H1 (cell line): ENCODE data around the gene OSBPL5. TPM values are rescaled to one million over a fixed set of nuclear protein-coding genes. Genes with fewer than 3 reads are reported as not detected.

Source experiments
- CTCF ChIA-PET: fragments of 300-600 bp; sonication (Branson Sonifier 250); formaldehyde crosslinking; loops from one replicate; lab custom pipeline; 2021; ENCODE audit not compliant: partially characterized antibody; lab: Charles Lee
- POLR2A ChIA-PET: fragments of 300-600 bp; sonication (Branson Sonifier 250); formaldehyde crosslinking; loops from one replicate; lab custom pipeline; 2021; ENCODE audit warnings: inconsistent platforms; ENCODE audit not compliant: partially characterized antibody; lab: Charles Lee
- DNase-seq, 2 experiments: peaks; one replicate each; pipeline versions ENCODE4 v3.0.0 to v3.0.0-alpha.2; 2010 to 2022; ENCODE audit warnings: low spot score in 2 of 2, low read depth in 1 of 2, mixed read lengths in 1 of 2
- FAIRE-seq: peaks from 2 replicates; lab custom pipeline; 2011; peaks lifted over from hg19 to GRCh38; lab: Jason Lieb, UNC
- H2AFZ ChIP-seq: 2 replicates; pipeline ENCODE4 v1.8.1; 2012; ENCODE audit warnings: low read length, inconsistent platforms
- H2AK5ac ChIP-seq: 2 replicates; pipeline ENCODE4 v1.6.1; 2013; ENCODE audit warnings: low read depth, low read length
- H2BK120ac ChIP-seq: replicated peaks from 2 replicates; pipeline ENCODE3; 2013; ENCODE audit warnings: low read depth, low read length, inconsistent platforms
- H2BK12ac ChIP-seq: 2 replicates; pipeline ENCODE4 v1.6.1; 2013; ENCODE audit warnings: low read depth, low read length
- H2BK15ac ChIP-seq: 2 replicates; pipeline ENCODE4 v1.6.1; 2013; ENCODE audit warnings: low read length
- H2BK20ac ChIP-seq: 2 replicates; pipeline ENCODE4 v1.6.1; 2013; ENCODE audit warnings: low read length
- H2BK5ac ChIP-seq: 2 replicates; pipeline ENCODE4 v1.6.1; 2013; ENCODE audit warnings: low read depth, low read length
- H3K14ac ChIP-seq: 2 replicates; pipeline ENCODE4 v1.6.1; 2013; ENCODE audit warnings: inconsistent platforms; ENCODE audit not compliant: insufficient read length
- H3K18ac ChIP-seq: 2 replicates; pipeline ENCODE4 v1.6.1; 2013; ENCODE audit warnings: low read length; ENCODE audit errors: extremely low read depth
- H3K23ac ChIP-seq: 2 replicates; pipeline ENCODE4 v1.6.1; 2013; ENCODE audit warnings: inconsistent platforms; ENCODE audit not compliant: insufficient read length
- H3K23me2 ChIP-seq: 2 replicates; pipeline ENCODE4 v1.6.1; 2013; ENCODE audit warnings: low read depth, low read length
- H3K27ac ChIP-seq: 2 replicates; pipeline ENCODE4 v1.6.1; 2011; ENCODE audit warnings: low read depth, low read length, inconsistent platforms
- H3K27me3 ChIP-seq, 4 experiments: replicated peaks in 1 of 4; 1 replicate in 1 of 4; 2 replicates in 3 of 4; pipeline versions ENCODE4 v1.6.1 to v1.8.1; 2011 to 2013; ENCODE audit warnings: low read length in 3 of 4, mild to moderate bottlenecking in 3 of 4, inconsistent platforms in 2 of 4, mixed read lengths in 2 of 4, moderate library complexity in 1 of 4; ENCODE audit not compliant: control insufficient read depth in 3 of 4, insufficient read depth in 3 of 4; ENCODE audit errors: extremely low read depth in 1 of 4
- H3K36me3 ChIP-seq, 4 experiments: 2 replicates each; pipeline versions ENCODE4 v1.6.1 to v1.8.1; 2011 to 2013; ENCODE audit warnings: mild to moderate bottlenecking in 4 of 4, low read length in 3 of 4, moderate library complexity in 2 of 4, control low read depth in 1 of 4, inconsistent platforms in 1 of 4; ENCODE audit not compliant: insufficient read depth in 4 of 4, control insufficient read depth in 2 of 4
- H3K4ac ChIP-seq: replicated peaks from 2 replicates; pipeline ENCODE3; 2013; ENCODE audit warnings: low read length, low read depth, mixed read lengths, inconsistent platforms; ENCODE audit not compliant: insufficient read length
- H3K4me1 ChIP-seq, 4 experiments: replicated peaks in 1 of 4; 1 replicate in 1 of 4; 2 replicates in 3 of 4; pipeline versions ENCODE4 v1.6.1 to v1.8.1; 2011 to 2013; ENCODE audit warnings: low read length in 3 of 4, inconsistent platforms in 2 of 4, mixed read lengths in 1 of 4; ENCODE audit not compliant: insufficient read depth in 4 of 4, control insufficient read depth in 3 of 4
- H3K4me2 ChIP-seq, 2 experiments: 2 replicates each; pipeline versions ENCODE4 v1.6.1 to v1.8.1; 2011 to 2013; ENCODE audit warnings: low read depth in 2 of 2, low read length in 2 of 2, control low read depth in 1 of 2, inconsistent platforms in 1 of 2, mild to moderate bottlenecking in 1 of 2; ENCODE audit not compliant: insufficient read depth in 1 of 2
- H3K4me3 ChIP-seq, 4 experiments: fragments of 200-600, 300-600 bp in 1 of 4; sonication (generic), shearing (Covaris generic), sonication (Bioruptor Twin) in 1 of 4; 2 replicates each; pipeline versions ENCODE4 v1.5.1 to v1.8.1; 2011 to 2016; ENCODE audit warnings: low read length in 4 of 4, low read depth in 3 of 4, control low read depth in 2 of 4, inconsistent platforms in 2 of 4, mild to moderate bottlenecking in 2 of 4, mixed read lengths in 1 of 4, moderate library complexity in 1 of 4; ENCODE audit not compliant: insufficient read depth in 2 of 4; ENCODE audit errors: extremely low read depth in 1 of 4
- H3K56ac ChIP-seq: replicated peaks from 2 replicates; pipeline ENCODE3; 2013; ENCODE audit warnings: low read depth, mild to moderate bottlenecking, mixed read lengths, low read length, inconsistent platforms; ENCODE audit not compliant: insufficient read length
- H3K79me1 ChIP-seq: 2 replicates; pipeline ENCODE4 v1.6.1; 2013; ENCODE audit warnings: low read depth, low read length, control low read depth
- H3K79me2 ChIP-seq, 2 experiments: 2 replicates each; pipeline versions ENCODE4 v1.6.1 to v1.8.1; 2012 to 2013; ENCODE audit warnings: low read length in 2 of 2, mild to moderate bottlenecking in 2 of 2, inconsistent platforms in 1 of 2; ENCODE audit not compliant: insufficient read depth in 2 of 2, control insufficient read depth in 1 of 2
- H3K9ac ChIP-seq, 4 experiments: replicated peaks in 1 of 4; 1 replicate in 1 of 4; 2 replicates in 3 of 4; pipeline versions ENCODE4 v1.6.1 to v1.8.1; 2011 to 2013; ENCODE audit warnings: low read depth in 3 of 4, low read length in 3 of 4, control low read depth in 2 of 4, mild to moderate bottlenecking in 2 of 4, moderate library complexity in 2 of 4, inconsistent platforms in 1 of 4; ENCODE audit errors: extremely low read depth in 1 of 4
- H3K9me3 ChIP-seq, 2 experiments: 2 replicates each; pipeline versions ENCODE4 v1.6.1 to v1.8.1; 2012 to 2013; ENCODE audit warnings: mild to moderate bottlenecking in 2 of 2, moderate library complexity in 2 of 2, control low read depth in 1 of 2, inconsistent platforms in 1 of 2, low read depth in 1 of 2, low read length in 1 of 2, mixed read lengths in 1 of 2; ENCODE audit not compliant: insufficient read depth in 2 of 2
- H4K20me1 ChIP-seq, 2 experiments: replicated peaks in 1 of 2; 2 replicates each; pipeline versions ENCODE3 to v1.8.1; 2011 to 2013; ENCODE audit warnings: inconsistent platforms in 2 of 2, low read length in 2 of 2, mild to moderate bottlenecking in 1 of 2; ENCODE audit not compliant: insufficient read depth in 2 of 2, control insufficient read depth in 1 of 2
- H4K5ac ChIP-seq: 2 replicates; pipeline ENCODE4 v1.6.1; 2013; ENCODE audit warnings: low read length, low read depth, mixed read lengths, inconsistent platforms; ENCODE audit not compliant: insufficient read length
- H4K8ac ChIP-seq: 2 replicates; pipeline ENCODE4 v1.8.0; 2013; ENCODE audit warnings: mild to moderate bottlenecking, moderate library complexity, low read length, inconsistent platforms; ENCODE audit not compliant: insufficient read depth; ENCODE audit errors: extremely low read depth
- H4K91ac ChIP-seq: replicated peaks from 2 replicates; pipeline ENCODE3; 2013; ENCODE audit warnings: low read length, mixed read lengths, inconsistent platforms; ENCODE audit not compliant: insufficient read length
- BACH1 ChIP-seq: IDR thresholded peaks from 2 replicates; pipeline ENCODE4 v1.6.1; 2012; ENCODE audit warnings: low read length, improper control_type of control experiment
- CBX5 ChIP-seq: fragments of 300-800, 300-1000 bp; sonication (generic); IDR thresholded peaks from 2 replicates; pipeline ENCODE4 v1.7.1; 2016; ENCODE audit warnings: antibody characterized with exemption, low read length, low read depth
- CTCF ChIP-seq, 3 experiments: IDR thresholded peaks; 1 replicate in 2 of 3; 2 replicates in 1 of 3; pipeline versions ENCODE4 v1.5.1 to v1.6.1; 2011; ENCODE audit warnings: low read length in 3 of 3, mild to moderate bottlenecking in 3 of 3, inconsistent platforms in 2 of 3, low read depth in 1 of 3, moderate library complexity in 1 of 3; ENCODE audit not compliant: insufficient read depth in 1 of 3; ENCODE audit errors: control extremely low read depth in 1 of 3
- HDAC2 ChIP-seq, 2 experiments: fragments of 300-600 bp in 1 of 2; sonication (generic) in 1 of 2; IDR thresholded peaks; 2 replicates each; pipeline ENCODE4 v1.6.1; 2011 to 2012; ENCODE audit warnings: low read depth in 2 of 2, low read length in 2 of 2, mild to moderate bottlenecking in 2 of 2, moderate library complexity in 2 of 2, borderline replicate concordance in 1 of 2, inconsistent platforms in 1 of 2
- MAX ChIP-seq: IDR thresholded peaks from 2 replicates; pipeline ENCODE4 v1.6.1; 2012; ENCODE audit warnings: inconsistent platforms
- RAD21 ChIP-seq, 2 experiments: IDR thresholded peaks in 1 of 2; conservative IDR thresholded peaks in 1 of 2; 2 replicates each; pipeline ENCODE4 v1.6.1; 2011; ENCODE audit warnings: low read depth in 2 of 2, low read length in 2 of 2, improper control_type of control experiment in 1 of 2, inconsistent platforms in 1 of 2, mild to moderate bottlenecking in 1 of 2, moderate library complexity in 1 of 2
- RNF2 ChIP-seq: fragments of 200-900, 300-1000 bp; sonication (generic); IDR thresholded peaks from 2 replicates; pipeline ENCODE4 v1.7.1; 2016; ENCODE audit warnings: borderline replicate concordance, low read depth, mild to moderate bottlenecking, antibody characterized with exemption, low read length; ENCODE audit not compliant: poor library complexity, severe bottlenecking; ENCODE audit errors: missing control alignments
- SIRT6 ChIP-seq: IDR thresholded peaks from one replicate; pipeline ENCODE4 v1.7.1; 2012; ENCODE audit warnings: low read length, inconsistent platforms
- SUZ12 ChIP-seq: fragments of 200-600 bp; sonication (generic); IDR thresholded peaks from 2 replicates; pipeline ENCODE4 v1.6.1; 2012; ENCODE audit warnings: mild to moderate bottlenecking, inconsistent platforms, low read length, moderate library complexity, mixed read lengths
- WGBS, 2 experiments: shearing (Covaris generic) in 1 of 2; methylation state at CpG; one replicate each; pipeline versions ENCODE4 v1.1.6 to v1.1.7; 2013 to 2015; ENCODE audit warnings: low lambda C conversion rate in 2 of 2, mixed read lengths in 2 of 2, inconsistent platforms in 1 of 2, low coverage in 1 of 2, missing lambda C conversion rate in 1 of 2; ENCODE audit not compliant: insufficient replicate concordance in 2 of 2, insufficient coverage in 1 of 2, insufficient read length in 1 of 2; ENCODE audit errors: extremely low coverage in 1 of 2, missing lambda C conversion rate in 1 of 2; 5-methylcytosine and 5-hydroxymethylcytosine counted together
- polyA plus RNA-seq, 7 experiments: library from polyadenylated mRNA; depleted of rRNA in 3 of 7; stranded (reverse) in 5 of 7; unstranded in 2 of 7; fragments of >200 nt in 5 of 7; fragments of 200-250 nt in 2 of 7; gene quantifications; 1 replicate in 5 of 7; 2 replicates in 1 of 7; 4 replicates in 1 of 7; pipeline versions ENCODE4 v1.2.1 to v1.2.3, GENCODE V29; 2011 to 2013; ENCODE audit warnings: missing spikeins in 2 of 7, mixed read lengths in 2 of 7
- total RNA-seq: library from RNA; stranded (reverse); fragmentation: NEBNext Ultra II Directional; extraction: Animal tissue kit (Norgen Biotek cat#: 25700); gene quantifications from 2 replicates; pipeline ENCODE4 v1.2.1, GENCODE V29; 2021

Gene OSBPL5
- total and polyA plus RNA-seq, 2 of the 8 experiments (the other 6 are each of a cell fraction or from before 2014, with no cell fraction given), result 3.4 to 9.9 TPM

- WGBS, 2 experiments, result 90% methylated on average over 21 of the region's 21 CpGs; no CpG with 5 or more reads in 1 of the 2 experiments
- H3K23me2 ChIP-seq, result no peaks in the 10 kb centered on the region
These were observed 17.5 kb downstream of the OSBPL5 start for GRCh38 chr11:3147626-3148025.

More at GRCh38 chr11:3147626-3148025, 17.5 kb downstream of the OSBPL5 start:
- Histone ChIP-seq H4K91ac (no peak overlapping the region), H2BK5ac (peak overlapping the region; percentile 35; the same call in 1 of the 2 replicates), H2AK5ac (no peak overlapping the region), H3K4ac (no peak overlapping the region), H3K4me2 (no peak overlapping the region), H3K23ac (no peak overlapping the region), H3K79me1 (peaks cover 4% of the 10 kb centered on the region; the same call in 1 of the 2 replicates), H3K79me2 (no peaks in the 10 kb centered on the region), H4K20me1 (peaks cover 0 to 6% of the 10 kb centered on the region in 2 experiments), H3K14ac (no peak overlapping the region), H2BK15ac (no peak overlapping the region), H3K27me3 (no peaks in the 10 kb centered on the region), H4K8ac (0 out of 2 replicates have a peak overlapping the region, but pooled peaks have one; percentile 3), H2BK12ac (no peak overlapping the region), H3K56ac (no peak overlapping the region), H3K9me3 (no peaks in the 10 kb centered on the region), H2BK120ac (no peak overlapping the region), H4K5ac (no peak overlapping the region), H2BK20ac (no peak overlapping the region), H2AFZ (no peak overlapping the region), H3K36me3 (no peaks in the 10 kb centered on the region), H3K27ac (no peak overlapping the region), H3K4me1 (peaks cover 0 to 7% (median 1%) of the 10 kb centered on the region in 4 experiments; a peak in 4 of 7 replicates), H3K18ac (no peak overlapping the region), H3K9ac (no peak overlapping the region), H3K4me3 (no peak overlapping the region)
- ChIA-PET POLR2A (no interaction called here), CTCF (interaction anchor here (0.6 to 3.4 kb wide), 4 partner anchors 9 to 22 kb away, joined by 3 to 14 read pairs (median 4); no protein-coding TSS in a partner anchor)
- TF ChIP-seq SIRT6 (no peak), MAX (no peak), CTCF (IDR thresholded peaks at IDR 0.05; ENCODE audit: control extremely low read depth in 1 of 3, insufficient read depth in 1 of 3, low read depth in 1 of 3, low read length in 3 of 3) (no peak), SUZ12 (no peak), HDAC2 (IDR thresholded peaks at IDR 0.05; ENCODE audit: borderline replicate concordance in 1 of 2, low read depth in 2 of 2, low read length in 2 of 2) (no peak), RAD21 (IDR thresholded peaks at IDR 0.05 in 1 of 2, conservative IDR thresholded peaks at IDR 0.05 in 1 of 2; ENCODE audit: low read depth in 2 of 2, low read length in 2 of 2) (no peak), RNF2 (no peak), BACH1 (no peak), CBX5 (no peak)
- no peak for FAIRE-seq
- DNase-seq, result no peak
